GM10266 (cell line): ENCODE data around the gene AKT3.
"Not testable (repeated sequence)": the region's sequence is repeated elsewhere in the genome, so short reads cannot be mapped to it uniquely, and the experiment has no call there.

ENCODE experiments used
- DNase-seq: peaks from one replicate; pipeline ENCODE4 v3.0.0; 2012; ENCODE audit errors: extremely low spot score
- TF ChIP-seq, protein P1 (sequence below): IDR thresholded peaks from 2 replicates; pipeline ENCODE4 v1.5.1; 2012; ENCODE audit warnings: mild to moderate bottlenecking, low read depth; ENCODE audit not compliant: control insufficient read depth, insufficient read depth; ENCODE audit errors: missing control alignments

AKT3 gene

DNA sequence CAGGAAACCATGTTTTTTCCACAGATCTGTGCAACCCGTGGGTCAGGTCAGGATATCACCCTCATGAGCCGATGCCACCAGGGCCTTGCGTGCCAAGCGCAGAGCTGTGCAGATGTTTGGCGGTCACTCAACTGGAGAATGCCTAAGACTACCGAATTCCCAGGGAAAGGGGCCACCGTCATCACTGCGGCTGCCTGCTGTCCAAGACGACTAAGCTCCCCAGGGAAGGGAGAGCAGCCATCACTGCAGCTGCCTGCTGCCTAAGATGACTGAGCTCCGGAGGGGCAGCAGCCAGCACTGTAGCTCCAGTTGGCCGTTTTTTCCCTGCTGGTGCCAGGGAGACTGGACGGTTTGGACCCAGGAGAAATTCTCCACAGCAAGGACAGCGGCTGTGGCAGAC lies 31.1 kb downstream of the AKT3 start:
- TF ChIP-seq, protein P1, sequence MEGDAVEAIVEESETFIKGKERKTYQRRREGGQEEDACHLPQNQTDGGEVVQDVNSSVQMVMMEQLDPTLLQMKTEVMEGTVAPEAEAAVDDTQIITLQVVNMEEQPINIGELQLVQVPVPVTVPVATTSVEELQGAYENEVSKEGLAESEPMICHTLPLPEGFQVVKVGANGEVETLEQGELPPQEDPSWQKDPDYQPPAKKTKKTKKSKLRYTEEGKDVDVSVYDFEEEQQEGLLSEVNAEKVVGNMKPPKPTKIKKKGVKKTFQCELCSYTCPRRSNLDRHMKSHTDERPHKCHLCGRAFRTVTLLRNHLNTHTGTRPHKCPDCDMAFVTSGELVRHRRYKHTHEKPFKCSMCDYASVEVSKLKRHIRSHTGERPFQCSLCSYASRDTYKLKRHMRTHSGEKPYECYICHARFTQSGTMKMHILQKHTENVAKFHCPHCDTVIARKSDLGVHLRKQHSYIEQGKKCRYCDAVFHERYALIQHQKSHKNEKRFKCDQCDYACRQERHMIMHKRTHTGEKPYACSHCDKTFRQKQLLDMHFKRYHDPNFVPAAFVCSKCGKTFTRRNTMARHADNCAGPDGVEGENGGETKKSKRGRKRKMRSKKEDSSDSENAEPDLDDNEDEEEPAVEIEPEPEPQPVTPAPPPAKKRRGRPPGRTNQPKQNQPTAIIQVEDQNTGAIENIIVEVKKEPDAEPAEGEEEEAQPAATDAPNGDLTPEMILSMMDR: no peak
- no peak for DNase-seq

DNA sequence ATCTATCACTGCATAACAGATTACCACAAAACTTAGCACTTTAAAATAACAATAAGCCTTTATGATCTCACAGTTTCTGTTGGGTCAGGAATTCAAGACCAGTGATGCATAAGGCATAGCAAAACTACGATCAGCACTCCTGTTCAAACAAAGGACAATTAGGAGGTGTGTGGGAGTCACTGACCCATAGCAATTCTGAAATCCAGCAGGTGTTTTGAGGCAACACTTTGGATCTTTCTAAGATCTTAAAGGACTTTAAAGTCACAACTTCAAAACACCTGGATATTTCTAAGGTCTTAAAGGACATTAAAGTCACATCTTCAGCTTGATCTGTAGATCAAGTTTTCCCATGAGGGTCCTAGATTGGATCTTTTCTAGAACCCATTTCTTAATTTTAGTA lies 35.3 kb downstream of the AKT3 start:
- TF ChIP-seq, protein P1: no peak
- DNase-seq: no peak

DNA sequence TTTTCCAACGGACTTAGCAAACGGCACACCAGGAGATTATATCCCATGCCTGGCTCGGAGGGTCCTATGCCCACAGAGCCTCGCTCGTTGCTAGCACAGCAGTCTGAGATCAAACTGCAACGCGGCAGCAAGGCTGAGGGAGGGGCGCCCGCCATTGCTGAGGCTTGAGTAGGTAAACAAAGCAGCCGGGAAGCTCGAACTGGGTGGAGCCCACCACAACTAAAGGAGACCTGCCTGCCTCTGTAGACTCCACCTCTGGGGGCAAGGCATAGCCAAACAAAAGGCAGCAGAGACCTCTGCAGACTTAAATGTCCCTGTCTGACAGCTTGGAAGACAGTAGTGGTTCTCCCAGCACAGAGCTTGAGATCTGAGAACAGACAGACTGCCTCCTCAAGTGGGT lies 42.7 kb downstream of the AKT3 start:
- DNase-seq: not testable (repeated sequence)

DNA sequence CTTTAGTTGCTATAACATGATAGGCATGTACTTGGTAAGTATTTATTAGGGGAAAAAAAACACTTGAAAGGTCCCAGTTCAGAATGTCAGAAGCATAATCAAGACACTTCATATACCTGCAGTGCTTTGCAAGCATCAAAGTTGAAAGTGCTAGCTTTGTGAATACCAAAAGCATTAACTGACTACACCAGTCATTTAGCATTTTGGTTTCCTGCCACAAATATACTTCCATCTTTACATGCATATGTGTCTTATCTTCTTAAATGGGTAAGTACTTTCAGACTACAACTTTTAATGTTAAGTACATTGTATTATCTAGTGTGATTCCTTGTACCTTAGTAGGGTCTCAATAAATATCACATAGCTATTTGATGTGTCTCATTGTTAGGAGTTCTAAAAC lies 43.7 kb downstream of the AKT3 start:
- DNase-seq: no peak

DNA sequence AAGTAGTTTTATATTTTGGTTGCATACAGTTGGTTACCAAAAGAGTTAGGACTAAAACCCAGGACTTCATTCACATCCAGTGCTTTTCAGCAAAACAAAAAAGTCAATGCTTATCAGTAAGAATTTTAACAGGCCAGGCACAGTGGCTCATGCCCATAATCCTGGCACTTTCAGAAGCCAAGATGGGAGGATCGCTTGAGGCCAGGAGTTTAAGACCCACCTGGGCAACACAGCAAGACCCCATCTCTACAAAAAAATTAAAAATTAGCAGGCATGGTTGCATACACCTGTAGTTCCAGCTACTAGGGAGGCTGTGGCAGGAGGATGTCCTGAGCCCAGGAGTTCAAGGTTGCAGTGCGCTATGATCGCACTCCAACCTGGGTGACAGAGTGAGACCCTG lies 47.3 kb downstream of the AKT3 start:
- DNase-seq: no peak
- TF ChIP-seq, protein P1: no peak

More for the DNA sequence above, 43.7 kb downstream of the AKT3 start:
- TF ChIP-seq, protein P1: no peak

DNA sequence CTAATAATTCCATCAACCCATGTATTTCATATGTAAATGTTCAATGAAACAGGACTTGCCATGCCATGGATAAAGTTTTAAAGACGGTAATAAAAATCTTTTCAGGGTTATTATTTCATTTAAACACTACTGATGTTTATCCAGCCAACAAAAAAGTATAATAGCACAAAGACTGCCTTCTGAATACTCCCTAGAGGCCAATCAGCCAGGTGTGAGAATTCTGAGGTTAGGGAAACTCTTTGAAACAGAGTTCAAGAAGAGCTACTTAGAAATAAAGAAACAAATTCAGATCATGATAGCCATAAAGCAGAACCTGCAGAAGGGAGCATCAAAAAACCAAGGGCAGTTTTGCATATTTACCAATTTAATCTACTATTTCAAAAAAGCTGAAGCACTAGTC lies 48.7 kb downstream of the AKT3 start:
- TF ChIP-seq, protein P1: no peak
- DNase-seq: no peak

DNA sequence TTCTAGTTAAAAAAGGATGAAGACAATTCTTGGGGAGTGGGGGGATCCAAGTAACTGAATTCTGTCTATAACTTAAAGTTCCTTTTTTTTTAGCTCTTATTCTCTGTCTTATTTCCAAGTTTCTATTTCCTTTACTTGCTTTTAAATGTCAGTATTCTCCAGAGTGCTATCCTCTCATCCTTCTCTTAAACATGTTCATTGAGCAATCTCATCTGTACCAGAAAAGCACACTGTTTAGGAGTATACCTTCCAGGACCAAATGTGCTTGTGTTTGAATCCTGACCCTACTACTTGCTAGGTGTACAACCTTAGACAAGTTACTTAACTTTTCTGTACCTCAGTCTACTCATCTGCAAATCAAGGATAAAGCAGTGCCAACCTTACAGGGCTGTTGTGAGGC lies 50.1 kb downstream of the AKT3 start:
- TF ChIP-seq, protein P1: no peak
- DNase-seq: no peak

DNA sequence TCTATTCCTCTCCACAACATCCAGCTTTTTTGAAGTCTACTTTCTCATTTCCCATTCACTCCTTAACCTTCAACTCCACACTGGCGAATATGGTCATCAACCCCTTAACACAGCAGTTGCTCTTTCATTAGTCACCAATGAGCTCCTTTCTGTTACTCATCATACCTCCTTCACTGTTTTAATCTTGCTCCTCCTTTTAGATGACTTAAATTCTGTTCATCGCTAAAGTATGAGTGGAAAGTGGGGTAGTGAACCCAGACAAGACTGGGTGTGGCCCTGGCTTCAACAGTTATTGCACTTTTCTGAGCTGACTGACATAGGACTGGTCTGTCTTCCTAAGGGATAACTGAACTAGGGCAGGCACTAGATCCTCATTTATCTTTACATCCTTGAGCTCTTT lies 51.3 kb downstream of the AKT3 start:
- TF ChIP-seq, protein P1: no peak
- DNase-seq: no peak
